HepG2 (cell line): ENCODE results near the gene THY1. TPM values are rescaled to one million over a fixed set of nuclear protein-coding genes. Genes with fewer than 3 reads are reported as not detected.

Experiments
- BHLHE40 ChIP-seq: IDR thresholded peaks from 2 replicates; pipeline ENCODE4 v1.6.1; 2011; ENCODE audit warnings: low read length, improper control_type of control experiment
- CENPX ChIP-seq: sonication (generic); formaldehyde crosslinking; IDR thresholded peaks from 2 replicates; pipeline ENCODE4 v1.9.0; 2021; ENCODE audit warnings: mild to moderate bottlenecking, missing genetic modification reagents, moderate library complexity
- FOXP1 ChIP-seq, 2 experiments: fragments of 450-650 bp in 1 of 2; IDR thresholded peaks; 2 replicates each; pipeline ENCODE4 v1.6.1; 2017 to 2018; ENCODE audit warnings: antibody characterized with exemption in 1 of 2
- GATA4 ChIP-seq: sonication (generic); IDR thresholded peaks from 2 replicates; pipeline ENCODE4 v1.6.1; 2016; ENCODE audit warnings: antibody characterized with exemption, low read depth, borderline replicate concordance
- HNF4A ChIP-seq: sonication (generic); formaldehyde crosslinking; IDR thresholded peaks from 2 replicates; pipeline ENCODE4 v1.4.0; 2020; ENCODE audit warnings: missing genetic modification reagents
- JUN ChIP-seq: sonication (generic); formaldehyde crosslinking; IDR thresholded peaks from 2 replicates; pipeline ENCODE4 v1.4.0; 2020; ENCODE audit warnings: mild to moderate bottlenecking, missing genetic modification reagents
- KLF9 ChIP-seq: IDR thresholded peaks from 2 replicates; pipeline ENCODE4 v1.6.1; 2016; ENCODE audit warnings: low read depth
- MATR3 ChIP-seq: sonication (generic); formaldehyde crosslinking; IDR thresholded peaks from 2 replicates; pipeline ENCODE4 v1.4.0; 2020; ENCODE audit warnings: missing genetic modification reagents
- MED8 ChIP-seq: sonication (generic); formaldehyde crosslinking; IDR thresholded peaks from 2 replicates; pipeline ENCODE4 v1.8.1; 2023; ENCODE audit warnings: mild to moderate bottlenecking, missing genetic modification reagents; ENCODE audit not compliant: insufficient replicate concordance
- NCOA2 ChIP-seq: sonication (generic); formaldehyde crosslinking; IDR thresholded peaks from 2 replicates; pipeline ENCODE4 v1.8.0; 2022; ENCODE audit warnings: inconsistent platforms
- NR2F1 ChIP-seq, 2 experiments: fragments of 450-650 bp in 1 of 2; formaldehyde crosslinking in 1 of 2; IDR thresholded peaks; 2 replicates each; pipeline versions ENCODE4 v1.5.0 to v1.6.1; 2016 to 2020; ENCODE audit warnings: mild to moderate bottlenecking in 1 of 2, missing compliant biosample characterization in 1 of 2, missing genetic modification reagents in 1 of 2, moderate library complexity in 1 of 2
- PHF5A ChIP-seq: IDR thresholded peaks from one replicate; pipeline ENCODE4 v1.6.1; 2018; ENCODE audit warnings: low read depth, missing genetic modification reagents; ENCODE audit not compliant: unreplicated experiment
- SKI ChIP-seq: fragments of 450-650 bp; IDR thresholded peaks from one replicate; pipeline ENCODE4 v1.6.1; 2018; ENCODE audit warnings: mild to moderate bottlenecking; ENCODE audit not compliant: partially characterized antibody
- ZNF142 ChIP-seq: sonication (generic); formaldehyde crosslinking; IDR thresholded peaks from 2 replicates; pipeline ENCODE4 v1.4.0; 2020; ENCODE audit warnings: missing genetic modification reagents
- ZNF264 ChIP-seq: sonication (generic); formaldehyde crosslinking; IDR thresholded peaks from 2 replicates; pipeline ENCODE4 v1.4.0; 2020; ENCODE audit warnings: missing genetic modification reagents
- ZNF460 ChIP-seq: sonication (generic); formaldehyde crosslinking; IDR thresholded peaks from 2 replicates; pipeline ENCODE4 v1.5.1; 2020; ENCODE audit warnings: missing genetic modification reagents, mild to moderate bottlenecking, borderline replicate concordance
- ZNF605 ChIP-seq: sonication (generic); formaldehyde crosslinking; IDR thresholded peaks from 2 replicates; pipeline ENCODE4 v1.8.0; 2022; ENCODE audit warnings: mild to moderate bottlenecking, missing genetic modification reagents
- ZNF75D ChIP-seq: sonication (generic); formaldehyde crosslinking; IDR thresholded peaks from 2 replicates; pipeline ENCODE4 v1.8.1; 2023; ENCODE audit warnings: missing genetic modification reagents, mild to moderate bottlenecking, borderline replicate concordance
- ZNF878 ChIP-seq: sonication (generic); formaldehyde crosslinking; IDR thresholded peaks from 2 replicates; pipeline ENCODE4 v1.8.1; 2023; ENCODE audit warnings: mild to moderate bottlenecking, missing genetic modification reagents, moderate library complexity
- ZXDC ChIP-seq: sonication (generic); formaldehyde crosslinking; IDR thresholded peaks from 2 replicates; pipeline ENCODE4 v1.5.0; 2020; ENCODE audit warnings: mild to moderate bottlenecking, missing genetic modification reagents
- polyA plus RNA-seq, 8 experiments: library from polyadenylated mRNA; depleted of rRNA in 3 of 8; stranded (reverse) in 7 of 8; unstranded in 1 of 8; fragments of >200 nt; fragmentation: Illumina TruSeq in 4 of 8; extraction: Trizol in 4 of 8; gene quantifications; 2 replicates each; pipeline versions ENCODE4 v1.2.1 to v1.2.3, GENCODE V29; 2011 to 2016; ENCODE audit warnings: low read depth in 4 of 8, missing spikeins in 1 of 8, mixed read lengths in 1 of 8; ENCODE audit not compliant: insufficient read depth in 1 of 8
- total RNA-seq, 5 experiments: library from RNA; depleted of rRNA; stranded (reverse); fragments of >200 nt; fragmentation: Illumina TruSeq; extraction: Trizol; gene quantifications; 2 replicates each; pipeline ENCODE4 v1.2.3, GENCODE V29; 2016; ENCODE audit warnings: low read depth in 1 of 5

The THY1 gene
- total and polyA plus RNA-seq, 2 of the 13 experiments (the other 11 are each of a cell fraction or from before 2014, with no cell fraction given), result not detected

- TF ChIP-seq ZNF142 (CRISPR knock-in tag) (peak; percentile 75; the same call in 1 of the 2 replicates), ZNF460 (CRISPR knock-in tag) (peak; percentile 52; the same call in 1 of the 2 replicates), ZNF605 (peak; percentile 59; the same call in 1 of the 2 replicates), ZXDC (CRISPR knock-in tag) (no peak), KLF9 (CRISPR knock-in tag) (0 out of 2 replicates have a peak, but pooled peaks have one; percentile 55), GATA4 (no peak), FOXP1 (IDR thresholded peaks at IDR 0.05) (no peak), FOXP1 (CRISPR knock-in tag; IDR thresholded peaks at IDR 0.05) (0 out of 2 replicates have a peak, but pooled peaks have one; percentile 38), ZNF878 (CRISPR knock-in tag) (peak; percentile 80; the same call in 1 of the 2 replicates), PHF5A (peak; percentile 68), NCOA2 (peak; percentile 78), NR2F1 (CRISPR knock-in tag; IDR thresholded peaks at IDR 0.05) (peak; percentile 33 to 81; a peak in 2 of 4 replicates), CENPX (no peak), BHLHE40 (peak; percentile 45; the same call in 1 of the 2 replicates), MATR3 (CRISPR knock-in tag) (no peak), HNF4A (CRISPR knock-in tag) (peak; percentile 96), MED8 (CRISPR knock-in tag) (peak; percentile 20), JUN (CRISPR knock-in tag) (0 out of 2 replicates have a peak, but pooled peaks have one; percentile 63), SKI (peak; percentile 72), ZNF75D (CRISPR knock-in tag) (no peak), ZNF264 (CRISPR knock-in tag) (peak; percentile 86)
Measured at GRCh38 chr11:119368121-119369034, 54.6 kb downstream of the THY1 start (continued).
